ENCODE measurements around the gene MMD2. TPM values are rescaled to one million over a fixed set of nuclear protein-coding genes. Genes with fewer than 3 reads are reported as not detected.
"Not testable (repeated sequence)": the region's sequence is repeated elsewhere in the genome, so short reads cannot be mapped to it uniquely, and the experiment has no call there.

MMD2 gene
- total RNA-seq, 1 donor from 2014 or later, result not detected

- no peak for ATAC-seq (ENCODE audit: poor library complexity)
- no peak for DNase-seq
- intact Hi-C loops (cut with DNase I), result no loop called here
These were observed 42.9 kb downstream of the MMD2 start for GRCh38 chr7:4916113-4916512.

- DNase-seq, result no peak
- intact Hi-C loops (cut with DNase I), result no loop called here
- ATAC-seq (ENCODE audit: poor library complexity), result no peak
These were observed 47.7 kb downstream of the MMD2 start for GRCh38 chr7:4911111-4911828.

- ATAC-seq (ENCODE audit: poor library complexity) (no peak), DNase-seq (no peak)
- intact Hi-C loops (cut with DNase I), result no loop called here
These were observed 52.3 kb downstream of the MMD2 start for GRCh38 chr7:4906682-4907081.

GRCh38 chr7:4905171-4905570 lies 53.8 kb downstream of the MMD2 start:
- intact Hi-C loops (cut with DNase I), result no loop called here
- no peak for ATAC-seq (ENCODE audit: poor library complexity)
- no peak for DNase-seq

- intact Hi-C loops (cut with DNase I), result no loop called here
- no peak for DNase-seq
- no peak for ATAC-seq (ENCODE audit: poor library complexity)
These were observed 54.6 kb downstream of the MMD2 start for GRCh38 chr7:4904346-4904745.

GRCh38 chr7:4895766-4896165 lies 63.2 kb downstream of the MMD2 start:
- intact Hi-C loops (cut with DNase I), result no loop called here
- no peak for ATAC-seq (ENCODE audit: poor library complexity)

GRCh38 chr7:4894482-4894881 lies 64.5 kb downstream of the MMD2 start:
- intact Hi-C loops (cut with DNase I), result no loop called here
- no peak for ATAC-seq (ENCODE audit: poor library complexity)
- DNase-seq, result no peak

More at GRCh38 chr7:4895766-4896165, 63.2 kb downstream of the MMD2 start:
- DNase-seq, result no peak

- intact Hi-C loops (cut with DNase I), result no loop called here
- ATAC-seq (ENCODE audit: poor library complexity), result no peak
These were observed 65.0 kb downstream of the MMD2 start for GRCh38 chr7:4893929-4894475.

GRCh38 chr7:4893188-4893587 lies 65.8 kb downstream of the MMD2 start:
- intact Hi-C loops (cut with DNase I); DNase-seq; ATAC-seq (ENCODE audit: poor library complexity): not testable (repeated sequence)

More at GRCh38 chr7:4893929-4894475, 65.0 kb downstream of the MMD2 start:
- no peak for DNase-seq

- DNase-seq; intact Hi-C loops (cut with DNase I); ATAC-seq (ENCODE audit: poor library complexity): not testable (repeated sequence)
These were observed 67.5 kb downstream of the MMD2 start for GRCh38 chr7:4891522-4891921.

GRCh38 chr7:4889682-4890081 lies 69.3 kb downstream of the MMD2 start:
- intact Hi-C loops (cut with DNase I), result loop anchor here (10.0 kb wide), 1 partner anchor 95 kb away; no protein-coding TSS in a partner anchor
- no peak for ATAC-seq (ENCODE audit: poor library complexity)

GRCh38 chr7:4888161-4888560 lies 70.8 kb downstream of the MMD2 start:
- intact Hi-C loops (cut with DNase I), result loop anchor here (10.0 kb wide), 1 partner anchor 93 kb away; no protein-coding TSS in a partner anchor
- DNase-seq (no peak), ATAC-seq (ENCODE audit: poor library complexity) (no peak)

More at GRCh38 chr7:4889682-4890081, 69.3 kb downstream of the MMD2 start:
- no peak for DNase-seq

GRCh38 chr7:4886671-4887070 lies 72.3 kb downstream of the MMD2 start:
- ATAC-seq (ENCODE audit: poor library complexity) (no peak), DNase-seq (no peak)
- intact Hi-C loops (cut with DNase I), result loop anchor here (10.0 kb wide), 1 partner anchor 92 kb away; no protein-coding TSS in a partner anchor

GRCh38 chr7:4885317-4885807 lies 73.6 kb downstream of the MMD2 start:
- ATAC-seq (ENCODE audit: poor library complexity), result no peak
- DNase-seq, result no peak

GRCh38 chr7:4884164-4884563 lies 74.8 kb downstream of the MMD2 start:
- DNase-seq, result no peak
- ATAC-seq (ENCODE audit: poor library complexity), result no peak

More at GRCh38 chr7:4885317-4885807, 73.6 kb downstream of the MMD2 start:
- intact Hi-C loops (cut with DNase I), result loop anchor here (10.0 kb wide), 1 partner anchor 91 kb away; no protein-coding TSS in a partner anchor

GRCh38 chr7:4883372-4884144 lies 75.4 kb downstream of the MMD2 start, which contains the start of gene RADIL:
RADIL (minus strand) TSS chr7:4883716; CDS start chr7:4878139, 5,577 bp downstream.
- intact Hi-C loops (cut with DNase I), result loop anchor here (10.0 kb wide), 1 partner anchor 89 kb away; no protein-coding TSS in a partner anchor
- ATAC-seq (ENCODE audit: poor library complexity), result peak; percentile 92
- DNase-seq, result peak; percentile 96

More at GRCh38 chr7:4884164-4884563, 74.8 kb downstream of the MMD2 start:
- intact Hi-C loops (cut with DNase I), result loop anchor here (10.0 kb wide), 1 partner anchor 89 kb away; no protein-coding TSS in a partner anchor

- ATAC-seq (ENCODE audit: poor library complexity), result peak; percentile 2
- intact Hi-C loops (cut with DNase I), result loop anchor here (10.0 kb wide), 1 partner anchor 88 kb away; no protein-coding TSS in a partner anchor
- no peak for DNase-seq
These were observed 76.0 kb downstream of the MMD2 start for GRCh38 chr7:4883033-4883371.

GRCh38 chr7:4882169-4883032 lies 76.6 kb downstream of the MMD2 start:
- ATAC-seq (ENCODE audit: poor library complexity), result peak; percentile 79
- DNase-seq, result peak; percentile 81
- intact Hi-C loops (cut with DNase I), result loop anchor here (10.0 kb wide), 1 partner anchor 88 kb away; no protein-coding TSS in a partner anchor

All from Right ventricle myocardium superior (tissue), 1 donor.